ENCODE measurements around the gene ZNF785. TPM values are rescaled to one million over a fixed set of nuclear protein-coding genes. Genes with fewer than 3 reads are reported as not detected.
"Not testable (repeated sequence)": the region's sequence is repeated elsewhere in the genome, so short reads cannot be mapped to it uniquely, and the experiment has no call there.

Gene ZNF785
- total RNA-seq, 1 experiment from 2014 or later = 23.2 TPM

- TF ChIP-seq CTCF (conservative IDR thresholded peaks at IDR 0.05; ENCODE audit: low read depth, low read length) (no peak), EZH2 (IDR thresholded peaks at IDR 0.05; ENCODE audit: borderline replicate concordance, low read depth, low read length, poor library complexity, severe bottlenecking) (no peak)
- CTCF ChIA-PET = no interaction called here
- no peak overlapping the region for H3K27ac ChIP-seq (ENCODE audit: low read depth, low read length, poor library complexity, severe bottlenecking)
- intact Hi-C loops (cut with micrococcal nuclease; ENCODE audit: unreplicated experiment) = no loop called here
- BruUV-seq (replicated peaks) = no TSS peak
- POLR2A ChIA-PET (ENCODE audit: low non-redundant PET) = no interaction called here
- no peaks in the 10 kb centered on the region for H3K36me3 ChIP-seq (ENCODE audit: insufficient read depth, low read length, poor library complexity, severe bottlenecking)
- H3K27me3 ChIP-seq (replicated peaks; ENCODE audit: insufficient read depth, low read depth, low read length, poor library complexity) = no peaks in the 10 kb centered on the region
- H3K4me3 ChIP-seq (ENCODE audit: low read depth, low read length, poor library complexity, severe bottlenecking) = no peak overlapping the region
- H3K4me1 ChIP-seq (ENCODE audit: insufficient read depth, low read length, poor library complexity, severe bottlenecking) = peaks cover 9% of the 10 kb centered on the region
- no peak for DNase-seq (ENCODE audit: low spot score)
- H3K9me3 ChIP-seq (ENCODE audit: low read depth, low read length, poor library complexity, severe bottlenecking) = no peaks in the 10 kb centered on the region
Measured at GRCh38 chr16:30539000-30539964, 46.2 kb downstream of the ZNF785 start.

- POLR2A ChIA-PET (ENCODE audit: low non-redundant PET); H3K36me3 ChIP-seq (ENCODE audit: insufficient read depth, low read length, poor library complexity, severe bottlenecking); BruUV-seq (replicated peaks); H3K27me3 ChIP-seq (replicated peaks; ENCODE audit: insufficient read depth, low read depth, low read length, poor library complexity); H3K4me1 ChIP-seq (ENCODE audit: insufficient read depth, low read length, poor library complexity, severe bottlenecking); DNase-seq (ENCODE audit: low spot score); H3K9me3 ChIP-seq (ENCODE audit: low read depth, low read length, poor library complexity, severe bottlenecking); intact Hi-C loops (cut with micrococcal nuclease; ENCODE audit: unreplicated experiment): not testable (repeated sequence)
- H3K27ac ChIP-seq (ENCODE audit: low read depth, low read length, poor library complexity, severe bottlenecking) = peak overlapping the region; percentile 93
- CTCF ChIA-PET = interaction anchor here (0.9 to 1.0 kb wide), 2 partner anchors 35 to 107 kb away, joined by 3 to 4 read pairs; partner anchors contain the start of genes DCTPP1 and ZNF688
- peak overlapping the region; percentile 70 for H3K4me3 ChIP-seq (ENCODE audit: low read depth, low read length, poor library complexity, severe bottlenecking)
Measured at GRCh38 chr16:30536391-30537024, 49.0 kb downstream of the ZNF785 start.

GRCh38 chr16:30535777-30536190, 49.7 kb downstream of the ZNF785 start:
- no TSS peak for BruUV-seq (replicated peaks)
- peak overlapping the region; percentile 93 for H3K27ac ChIP-seq (ENCODE audit: low read depth, low read length, poor library complexity, severe bottlenecking)
- POLR2A ChIA-PET (ENCODE audit: low non-redundant PET) = no interaction called here

More at GRCh38 chr16:30535777-30536190, 49.7 kb downstream of the ZNF785 start:
- Histone ChIP-seq H3K4me1 (ENCODE audit: insufficient read depth, low read length, poor library complexity, severe bottlenecking) (peaks cover 9% of the 10 kb centered on the region), H3K4me3 (ENCODE audit: low read depth, low read length, poor library complexity, severe bottlenecking) (peak overlapping the region; percentile 70), H3K36me3 (ENCODE audit: insufficient read depth, low read length, poor library complexity, severe bottlenecking) (peaks cover 16% of the 10 kb centered on the region), H3K27me3 (replicated peaks; ENCODE audit: insufficient read depth, low read depth, low read length, poor library complexity) (no peaks in the 10 kb centered on the region), H3K9me3 (ENCODE audit: low read depth, low read length, poor library complexity, severe bottlenecking) (no peaks in the 10 kb centered on the region)
- TF ChIP-seq CTCF (conservative IDR thresholded peaks at IDR 0.05; ENCODE audit: low read depth, low read length) (peak; percentile 59), EZH2 (IDR thresholded peaks at IDR 0.05; ENCODE audit: borderline replicate concordance, low read depth, low read length, poor library complexity, severe bottlenecking) (no peak)
- DNase-seq (ENCODE audit: low spot score) = peak; percentile 78
- CTCF ChIA-PET = interaction anchor here (0.5 to 1.0 kb wide), 5 partner anchors 9 to 106 kb away, joined by 3 to 5 read pairs (median 3); partner anchors contain the start of genes DCTPP1 and ZNF688
- intact Hi-C loops (cut with micrococcal nuclease; ENCODE audit: unreplicated experiment) = loop anchor here (1.0 kb wide), 1 partner anchor 23 kb away; the partner anchor contains the start of gene ZNF764
